NCI-H748 treated with DMSO at 0.1 percent for 48 hours (cell line): Measurements from ENCODE around the gene AP5M1.
"Not testable (repeated sequence)": the region's sequence is repeated elsewhere in the genome, so short reads cannot be mapped to it uniquely, and the experiment has no call there.

ENCODE experiments used
- DNase-seq: peaks from one replicate; lab custom pipeline; 2025; lab: John Stamatoyannopoulos, UW

The AP5M1 gene

GRCh38 chr14:57291692-57292647 lies 23.2 kb downstream of the AP5M1 start:
- DNase-seq, result no peak

GRCh38 chr14:57293866-57294837 lies 25.4 kb downstream of the AP5M1 start:
- DNase-seq, result no peak

- no peak for DNase-seq
Observed at GRCh38 chr14:57295239-57295638, 26.5 kb downstream of the AP5M1 start.

GRCh38 chr14:57297852-57298251 lies 29.1 kb downstream of the AP5M1 start:
- no peak for DNase-seq

GRCh38 chr14:57299511-57299910 lies 30.7 kb downstream of the AP5M1 start:
- no peak for DNase-seq

GRCh38 chr14:57302883-57303282 lies 34.1 kb downstream of the AP5M1 start:
- no peak for DNase-seq

- DNase-seq, result no peak
Observed at GRCh38 chr14:57314396-57315089, 45.8 kb downstream of the AP5M1 start.

- DNase-seq, result peak; percentile 68
Observed at GRCh38 chr14:57317248-57317833, 48.6 kb downstream of the AP5M1 start.

- DNase-seq, result no peak
Observed at GRCh38 chr14:57319636-57320192, 50.9 kb downstream of the AP5M1 start.

GRCh38 chr14:57323721-57324120 lies 55.0 kb downstream of the AP5M1 start:
- no peak for DNase-seq

GRCh38 chr14:57326253-57326652 lies 57.5 kb downstream of the AP5M1 start:
- DNase-seq, result no peak

GRCh38 chr14:57329833-57330232 lies 61.1 kb downstream of the AP5M1 start:
- no peak for DNase-seq

GRCh38 chr14:57332475-57332874 lies 63.7 kb downstream of the AP5M1 start:
- DNase-seq, result not testable (repeated sequence)

- DNase-seq, result not testable (repeated sequence)
Observed at GRCh38 chr14:57333726-57334125, 65.0 kb downstream of the AP5M1 start.

GRCh38 chr14:57343545-57344297 lies 75.0 kb downstream of the AP5M1 start:
- DNase-seq, result not testable (repeated sequence)

- DNase-seq, result peak; percentile 45
Observed at GRCh38 chr14:57345106-57345505, 76.3 kb downstream of the AP5M1 start.

GRCh38 chr14:57346741-57347140 lies 78.0 kb downstream of the AP5M1 start:
- DNase-seq, result peak; percentile 75
